Endothelial cell of umbilical vein (primary cell): ENCODE measurements around the gene ZFAND5. TPM values are rescaled to one million over a fixed set of nuclear protein-coding genes. Genes with fewer than 3 reads are reported as not detected.

Experiments
- BruUV-seq: library from RNA; stranded (reverse); fragments of 400-500 nt; replicated peaks from 2 replicates; lab custom pipeline; 2021; lab: Mats Ljungman, UMichigan
- CTCF ChIA-PET: fragments of 300-600, 350-600 bp; sonication (Branson Sonifier 250); formaldehyde crosslinking; loops from one replicate; lab custom pipeline; 2021; ENCODE audit warnings: antibody characterized with exemption, inconsistent platforms; lab: Charles Lee
- POLR2A ChIA-PET: fragments of 300-600, 350-600 bp; sonication (Branson Sonifier 250); formaldehyde crosslinking; loops from one replicate; lab custom pipeline; 2021; ENCODE audit warnings: antibody characterized with exemption, inconsistent platforms; lab: Charles Lee
- DNase-seq: peaks from one replicate; pipeline ENCODE4 v3.0.0-alpha.2; 2011; ENCODE audit warnings: low read depth, low spot score
- FAIRE-seq: peaks from 2 replicates; lab custom pipeline; 2011; peaks lifted over from hg19 to GRCh38; lab: Jason Lieb, UNC
- H2AFZ ChIP-seq: 2 replicates; pipeline ENCODE4 v1.6.0; 2012; ENCODE audit warnings: low read depth, low read length, control low read depth, inconsistent platforms
- H3K27ac ChIP-seq: 2 replicates; pipeline ENCODE4 v1.5.1; 2011; ENCODE audit warnings: low read depth, mild to moderate bottlenecking, control low read depth, low read length, moderate library complexity; ENCODE audit not compliant: insufficient read depth
- H3K27me3 ChIP-seq, 2 experiments: 2 replicates each; pipeline versions ENCODE4 v1.6.0 to v1.6.1; 2011; ENCODE audit warnings: low read length in 2 of 2, mixed read lengths in 1 of 2; ENCODE audit not compliant: control insufficient read depth in 2 of 2, insufficient read depth in 2 of 2
- H3K36me3 ChIP-seq, 2 experiments: 2 replicates in 1 of 2; 3 replicates in 1 of 2; pipeline ENCODE4 v1.5.1; 2011; ENCODE audit warnings: low read length in 2 of 2, mild to moderate bottlenecking in 1 of 2, moderate library complexity in 1 of 2; ENCODE audit not compliant: control insufficient read depth in 2 of 2, insufficient read depth in 2 of 2; ENCODE audit errors: extremely low read depth in 1 of 2
- H3K4me1 ChIP-seq: 3 replicates; pipeline ENCODE4 v1.5.1; 2011; ENCODE audit warnings: mild to moderate bottlenecking, low read length; ENCODE audit not compliant: control insufficient read depth, insufficient read depth; ENCODE audit errors: extremely low read depth
- H3K4me2 ChIP-seq: 2 replicates; pipeline ENCODE4 v1.6.1; 2011; ENCODE audit warnings: low read length, control low read depth, mixed read lengths; ENCODE audit not compliant: insufficient read depth
- H3K4me3 ChIP-seq, 3 experiments: fragments of 200-600 bp in 1 of 3; sonication (generic), shearing (Covaris generic) in 1 of 3; replicated peaks in 1 of 3; 2 replicates each; pipeline ENCODE4 v1.5.1; 2011 to 2016; ENCODE audit warnings: control low read depth in 3 of 3, low read length in 3 of 3, mild to moderate bottlenecking in 2 of 3, inconsistent platforms in 1 of 3, low read depth in 1 of 3, moderate library complexity in 1 of 3; ENCODE audit not compliant: insufficient read depth in 1 of 3
- H3K79me2 ChIP-seq: 2 replicates; pipeline ENCODE4 v1.6.0; 2012; ENCODE audit warnings: low read length, inconsistent platforms; ENCODE audit not compliant: control insufficient read depth, insufficient read depth
- H3K9ac ChIP-seq: replicated peaks from 2 replicates; pipeline ENCODE3; 2011; ENCODE audit warnings: low read length, control low read depth; ENCODE audit not compliant: insufficient read depth; ENCODE audit errors: extremely low read depth
- H3K9me1 ChIP-seq: replicated peaks from 3 replicates; pipeline ENCODE4 v1.6.0; 2011; ENCODE audit warnings: mild to moderate bottlenecking, low read length; ENCODE audit not compliant: control insufficient read depth, insufficient read depth; ENCODE audit errors: extremely low read depth
- H3K9me3 ChIP-seq: replicated peaks from 2 replicates; pipeline ENCODE4 v1.5.1; 2012; ENCODE audit warnings: low read length, inconsistent platforms; ENCODE audit not compliant: control insufficient read depth, insufficient read depth
- H4K20me1 ChIP-seq: replicated peaks from 2 replicates; pipeline ENCODE3; 2011; ENCODE audit warnings: mild to moderate bottlenecking, low read length; ENCODE audit not compliant: control insufficient read depth, insufficient read depth; ENCODE audit errors: extremely low read depth
- CTCF ChIP-seq, 2 donors: IDR thresholded peaks; 1 replicate in 1 of 2; 2 replicates in 1 of 2; pipeline ENCODE4 v1.5.1; 2011; ENCODE audit warnings: low read length in 2 of 2, mild to moderate bottlenecking in 2 of 2, moderate library complexity in 2 of 2, control low read depth in 1 of 2, inconsistent platforms in 1 of 2, low read depth in 1 of 2; ENCODE audit not compliant: insufficient read depth in 1 of 2; ENCODE audit errors: extremely low read depth in 1 of 2
- FOS ChIP-seq: IDR thresholded peaks from 2 replicates; pipeline ENCODE4 v1.6.1; 2011; ENCODE audit warnings: mild to moderate bottlenecking, low read length, moderate library complexity, borderline replicate concordance; ENCODE audit not compliant: insufficient read depth
- GATA2 ChIP-seq: IDR thresholded peaks from 2 replicates; pipeline ENCODE4 v1.7.0; 2011; ENCODE audit warnings: low read depth, mild to moderate bottlenecking, moderate library complexity, mixed read lengths, low read length; ENCODE audit not compliant: insufficient read length, insufficient read depth
- MAX ChIP-seq: IDR thresholded peaks from 2 replicates; pipeline ENCODE4 v1.6.1; 2011; ENCODE audit not compliant: insufficient read depth, insufficient read length
- MYC ChIP-seq: IDR thresholded peaks from one replicate; pipeline ENCODE4 v1.6.1; 2011; ENCODE audit warnings: mild to moderate bottlenecking, low read depth, low read length
- POLR2AphosphoS5 ChIP-seq: IDR thresholded peaks from 2 replicates; pipeline ENCODE4 v1.6.1; 2012; ENCODE audit warnings: low read depth, mild to moderate bottlenecking, control low read depth, low read length, moderate library complexity; ENCODE audit not compliant: insufficient read depth
- dilution Hi-C: fragments of 300-500 bp; cut with MboI; formaldehyde crosslinking; loops from one replicate; pipeline ENCODE4 v1.15.0; 2019; ENCODE audit warnings: low sequenced_read_pairs; ENCODE audit not compliant: extremely low pct_ligation_motif_present
- intact Hi-C: fragments of 100-400 bp; cut with micrococcal nuclease; formaldehyde crosslinking; loops from one replicate; pipeline ENCODE4 v1.10.0; 2022
- polyA plus RNA-seq, 4 experiments: library from polyadenylated mRNA; depleted of rRNA in 3 of 4; stranded (reverse) in 3 of 4; unstranded in 1 of 4; fragments of >200 nt; gene quantifications; 2 replicates each; pipeline versions ENCODE4 v1.2.1 to v1.2.3, GENCODE V29; 2011 to 2012; ENCODE audit warnings: missing spikeins in 1 of 4
- total RNA-seq: library from RNA; stranded (reverse); gene quantifications from 2 replicates; pipeline ENCODE4 v1.2.3, GENCODE V29; 2021

ZFAND5 gene
- total and polyA plus RNA-seq, 2 donors (not counting 3 experiments of a cell fraction or from before 2014, with no cell fraction given) = 63.7 to 176 TPM

- Histone ChIP-seq H3K4me3 (no peak overlapping the region), H3K4me1 (no peaks in the 10 kb centered on the region), H3K4me2 (no peak overlapping the region), H3K9ac (no peak overlapping the region), H2AFZ (no peak overlapping the region), H3K36me3 (no peaks in the 10 kb centered on the region), H3K9me3 (no peaks in the 10 kb centered on the region), H3K9me1 (no peaks in the 10 kb centered on the region), H4K20me1 (no peaks in the 10 kb centered on the region), H3K27me3 (peaks cover 2 to 3% of the 10 kb centered on the region in 2 experiments), H3K27ac (no peak overlapping the region), H3K79me2 (no peaks in the 10 kb centered on the region)
- POLR2A ChIA-PET = no interaction called here
- CTCF ChIA-PET = interaction anchor here (1.8 kb wide), 1 partner anchor 45 kb away, joined by 7 read pairs; no protein-coding TSS in a partner anchor
- dilution Hi-C loops (no loop called here), intact Hi-C loops (no loop called here)
- FAIRE-seq = no peak
- TF ChIP-seq FOS (no peak), GATA2 (no peak), POLR2AphosphoS5 (no peak), MYC (no peak), CTCF (IDR thresholded peaks at IDR 0.05; ENCODE audit: extremely low read depth in 1 of 2, insufficient read depth in 1 of 2, low read depth in 1 of 2, low read length in 2 of 2) (no peak), MAX (no peak)
- BruUV-seq = no TSS peak
- DNase-seq = no peak
These were observed 27.7 kb downstream of the ZFAND5 start for GRCh38 chr9:72337286-72337685.
